T47D (cell line): ENCODE data around the gene HIVEP3.
A peak's percentile ranks its signal among the peaks of the same experiment; 100 is the strongest.

Experiments
- DNase-seq, 2 experiments: peaks; one replicate each; pipeline versions ENCODE4 v3.0.0 to v3.0.0-alpha.2; 2011 to 2012; ENCODE audit warnings: low read depth in 1 of 2, low spot score in 1 of 2
- JUND ChIP-seq: IDR thresholded peaks from 2 replicates; pipeline ENCODE4 v1.6.1; 2012; ENCODE audit warnings: low read depth
- in situ Hi-C: cut with HindIII; loops from 2 replicates; pipeline ENCODE4 v1.10.0; 2016; ENCODE audit warnings: low sequenced_read_pairs, low pct_unique_long_range_greater_than_20kb

The HIVEP3 gene

DNA sequence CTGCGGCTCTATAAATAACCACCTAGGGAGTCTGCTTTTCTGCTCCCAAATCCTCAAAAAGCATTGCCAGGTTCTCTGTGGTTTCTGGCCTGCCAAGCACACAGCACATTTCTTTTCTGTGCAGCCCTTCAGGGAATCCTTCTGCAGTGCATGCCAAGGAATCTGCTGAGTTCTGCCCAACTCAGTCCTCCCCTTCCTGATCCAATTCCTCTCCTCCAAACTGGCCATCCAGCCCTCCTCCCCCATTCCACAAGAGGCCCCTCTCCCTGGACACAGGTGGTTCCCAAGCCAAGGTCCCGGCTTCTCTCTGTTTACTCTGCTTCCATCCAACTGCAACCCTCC, 61.8 kb downstream of the HIVEP3 start:
- peak in 1 of 2 experiments; percentile 38 for DNase-seq
- no peak for TF ChIP-seq JUND
- in situ Hi-C loops, result no loop called here

DNA sequence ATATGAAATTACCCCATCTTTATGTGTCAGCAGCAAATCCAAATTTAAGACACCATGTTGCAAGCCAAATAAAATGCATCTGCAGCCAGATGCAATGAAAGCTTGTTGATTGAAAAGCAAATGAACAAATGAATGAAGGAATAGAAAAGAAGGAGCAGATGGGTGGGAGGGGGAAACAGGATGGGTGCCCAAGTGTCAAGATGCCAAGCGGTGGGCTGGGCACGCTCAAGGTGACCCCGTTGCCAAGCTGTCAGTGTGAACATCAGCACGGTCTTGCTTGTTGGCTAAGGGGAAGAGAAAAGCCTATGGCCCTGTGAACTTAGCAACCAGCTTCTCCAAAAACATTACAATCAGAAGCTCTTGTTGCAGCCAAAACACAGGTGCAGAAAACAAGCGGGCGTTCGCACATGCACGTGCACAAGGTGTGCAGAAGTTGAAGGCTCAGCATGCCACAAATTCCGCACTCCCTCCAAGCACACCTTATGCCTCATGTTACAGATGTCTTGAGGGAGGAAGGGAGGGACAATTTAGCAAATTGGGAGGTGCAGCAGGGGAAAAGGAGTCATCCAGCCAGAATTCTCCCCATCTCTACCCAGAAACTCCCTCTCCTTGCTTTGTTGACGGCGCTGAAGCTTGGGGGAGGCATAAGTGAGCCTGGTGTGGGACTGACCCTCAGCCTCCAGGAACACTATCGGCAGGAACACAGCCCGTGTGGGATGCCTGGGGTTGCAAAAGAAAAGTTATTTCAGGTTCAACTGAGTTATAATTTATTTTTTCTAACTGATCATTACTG, 62.4 kb downstream of the HIVEP3 start:
- DNase-seq, result no peak

DNA sequence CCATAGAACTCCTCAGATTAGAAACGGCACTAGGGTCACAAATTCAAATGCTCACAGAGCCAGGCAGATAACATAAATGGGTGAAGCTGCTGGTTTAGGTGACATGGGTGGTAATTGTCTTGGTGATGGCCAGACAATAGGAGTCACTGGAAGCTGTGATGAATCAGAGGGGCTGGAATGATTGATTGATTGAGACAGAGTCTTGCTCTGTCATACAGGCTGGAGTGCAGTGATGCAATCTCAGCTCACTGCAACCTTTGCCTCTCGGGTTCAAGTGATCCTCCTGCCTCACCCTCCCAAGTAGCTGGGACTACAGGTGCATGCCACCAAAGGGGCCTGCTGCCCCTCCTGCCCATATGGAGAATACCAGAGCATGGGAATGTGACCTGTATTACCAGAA, 63.0 kb downstream of the HIVEP3 start:
- TF ChIP-seq JUND, result no peak
- no peak for DNase-seq
- in situ Hi-C loops, result no loop called here

More for the DNA sequence above, 62.4 kb downstream of the HIVEP3 start:
- TF ChIP-seq JUND, result no peak
- in situ Hi-C loops, result no loop called here

DNA sequence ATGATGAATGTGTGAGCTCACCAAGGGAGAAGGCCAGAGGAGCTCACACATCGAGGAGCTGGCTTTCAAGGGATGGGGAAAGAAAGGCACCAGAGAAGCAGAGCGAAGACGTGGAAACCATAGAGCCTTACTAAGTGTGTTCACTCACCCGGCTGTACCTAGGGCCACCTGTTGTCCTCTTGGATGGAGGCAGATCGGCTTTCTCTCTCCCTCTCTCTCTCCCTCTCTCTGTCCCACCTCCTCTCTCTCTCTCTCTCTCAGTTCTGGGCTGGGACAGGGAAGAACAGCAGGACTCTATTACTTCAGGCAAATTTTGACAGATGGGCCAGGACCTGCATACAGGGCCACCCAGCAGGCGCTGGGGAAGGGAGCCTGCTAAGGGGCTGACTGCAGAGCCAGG, 64.8 kb downstream of the HIVEP3 start:
- in situ Hi-C loops, result no loop called here

DNA sequence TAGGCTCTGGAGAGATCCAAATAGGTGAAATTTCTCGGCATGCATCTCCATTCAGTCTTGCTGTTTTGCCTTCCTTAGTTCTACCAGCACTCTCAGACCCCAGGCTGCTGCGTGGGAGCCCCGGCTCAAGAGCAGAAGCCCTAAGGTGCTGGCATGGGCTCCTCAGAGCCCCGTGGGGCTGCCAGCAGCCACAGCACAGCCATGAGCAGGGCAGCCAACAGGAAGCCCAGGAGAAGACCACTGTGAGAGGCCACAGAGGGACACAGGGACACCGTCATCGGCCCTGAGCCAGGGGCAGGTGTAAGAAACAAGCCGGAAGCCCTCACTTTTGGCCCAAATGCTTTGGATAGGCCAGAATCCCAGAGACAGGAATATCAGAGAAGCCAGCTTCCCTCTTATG, 66.6 kb downstream of the HIVEP3 start:
- no peak for TF ChIP-seq JUND
- in situ Hi-C loops, result no loop called here
- DNase-seq, result no peak

More for the DNA sequence above, 64.8 kb downstream of the HIVEP3 start:
- TF ChIP-seq JUND, result no peak
- no peak for DNase-seq

DNA sequence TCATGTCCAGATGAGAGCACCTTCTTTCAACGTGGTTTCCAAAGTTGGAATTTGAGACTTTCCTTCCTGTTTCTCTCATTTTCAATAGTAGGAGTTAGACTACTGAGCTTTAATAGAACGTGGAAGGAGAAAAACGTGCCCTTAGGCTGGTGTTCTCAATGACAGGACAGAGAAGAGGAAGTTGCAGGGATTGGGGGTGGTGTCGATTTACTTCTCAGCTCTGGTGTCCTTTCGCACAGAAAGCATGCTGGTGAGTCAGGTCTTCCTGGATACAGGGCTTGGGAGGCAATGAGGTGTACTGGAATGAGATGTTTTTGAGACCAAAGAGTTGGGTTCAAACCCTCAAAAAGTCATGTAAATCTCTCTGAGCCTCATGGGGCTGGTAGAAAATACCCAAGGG, 67.1 kb downstream of the HIVEP3 start:
- no peak for TF ChIP-seq JUND
- in situ Hi-C loops, result no loop called here
- DNase-seq, result peak in 1 of 2 experiments; percentile 51

DNA sequence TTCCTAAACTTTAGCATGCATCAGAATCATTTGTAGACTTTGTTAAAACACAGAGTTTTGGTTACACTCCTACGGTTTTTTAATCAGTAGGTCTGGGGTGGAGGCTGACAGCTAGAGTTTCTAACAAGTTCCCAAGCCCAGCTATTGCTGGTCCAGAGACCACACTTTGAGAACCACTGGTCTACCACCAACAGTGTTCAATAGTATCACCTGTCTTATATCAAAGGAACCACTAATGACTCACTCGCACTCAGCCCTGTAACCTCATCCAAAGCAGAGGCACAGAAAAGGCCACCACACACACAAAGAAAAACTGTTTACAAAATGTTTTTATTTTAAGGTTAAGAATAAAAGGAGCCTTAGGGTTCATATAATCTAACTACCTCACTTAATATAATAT, 68.7 kb downstream of the HIVEP3 start:
- in situ Hi-C loops, result no loop called here

DNA sequence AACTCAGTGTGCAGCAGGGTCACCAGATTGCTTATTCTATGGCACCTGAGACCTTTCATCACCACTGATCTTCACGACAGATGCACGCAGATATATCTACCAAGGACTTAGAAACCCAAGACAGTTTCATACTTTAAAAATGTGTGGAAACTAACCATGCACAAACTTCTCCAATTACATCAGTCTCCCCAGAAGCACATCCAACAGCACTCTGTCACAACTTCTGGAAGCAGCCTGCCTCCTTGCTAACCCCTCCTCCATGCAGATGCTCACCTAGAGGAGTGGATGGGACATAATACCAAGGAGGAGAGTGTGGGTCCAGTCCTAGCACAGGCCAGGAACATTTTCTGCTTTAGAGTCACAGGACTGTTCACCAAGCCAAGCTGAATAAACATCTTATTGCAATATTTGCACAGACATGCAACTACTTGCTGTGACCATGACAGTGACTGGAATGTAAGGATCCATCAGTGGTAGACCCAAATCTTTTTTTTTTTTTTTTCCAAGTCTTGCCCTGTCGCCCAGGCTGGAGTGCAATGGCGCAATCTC, 69.4 kb downstream of the HIVEP3 start:
- in situ Hi-C loops, result no loop called here
- no peak for TF ChIP-seq JUND
- DNase-seq, result peak in 1 of 2 experiments; percentile 39

More for the DNA sequence above, 68.7 kb downstream of the HIVEP3 start:
- TF ChIP-seq JUND, result no peak
- DNase-seq, result no peak

DNA sequence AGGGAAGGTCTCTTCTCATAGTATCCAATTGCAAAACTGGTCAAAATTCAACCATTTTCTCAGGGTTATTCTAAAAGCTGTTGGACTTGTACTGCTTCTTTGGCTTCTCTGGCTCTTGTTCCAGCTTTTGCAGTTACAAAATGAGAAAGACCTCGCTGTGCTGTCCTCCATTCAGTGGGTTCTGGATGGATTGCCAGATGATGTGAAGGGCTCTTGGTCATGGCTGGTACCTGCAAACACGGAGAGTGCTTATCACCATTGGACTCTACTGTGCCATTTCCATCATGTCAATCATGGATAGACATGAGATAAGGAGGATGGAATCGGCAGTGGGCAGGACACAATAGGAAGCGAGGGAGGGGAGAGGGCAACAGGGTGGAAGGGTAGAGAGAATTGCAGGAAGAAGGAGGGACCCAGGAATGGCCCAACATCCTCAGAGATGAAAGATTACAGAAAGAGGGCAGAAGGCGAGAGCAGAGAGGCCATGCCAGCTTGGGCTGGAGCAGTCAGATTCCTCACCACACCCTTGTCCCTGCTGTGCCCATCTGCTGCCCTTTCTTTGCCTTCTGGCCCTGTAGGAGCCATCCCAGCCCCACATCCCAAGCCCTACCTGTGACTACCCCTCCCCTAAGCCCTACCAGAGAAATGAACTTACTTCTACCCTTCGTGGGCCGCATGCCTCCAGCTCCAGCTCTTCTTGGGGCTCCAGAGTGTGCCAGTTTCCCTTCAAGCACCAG, 70.3 kb downstream of the HIVEP3 start:
- in situ Hi-C loops, result no loop called here
- no peak for DNase-seq

DNA sequence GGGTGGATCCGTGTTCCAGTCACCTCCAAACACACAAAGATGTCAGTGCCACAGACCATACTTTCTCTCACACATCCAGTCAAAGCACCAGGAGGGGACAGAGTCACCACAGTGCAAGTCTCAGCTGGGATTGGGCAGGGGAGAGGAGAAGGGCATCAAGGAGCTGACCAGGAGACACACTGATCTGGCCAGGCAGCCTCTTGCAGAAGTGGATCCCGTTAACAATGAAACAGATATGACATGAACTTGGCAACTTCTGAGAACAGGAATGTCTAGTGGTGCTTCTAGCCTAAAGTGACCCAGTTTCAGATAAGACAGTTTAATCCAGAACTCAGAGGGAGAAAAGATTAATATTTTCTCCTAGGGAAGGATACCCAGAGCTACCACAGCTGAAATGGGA, 71.0 kb downstream of the HIVEP3 start:
- no peak for TF ChIP-seq JUND
- DNase-seq, result no peak
- in situ Hi-C loops, result no loop called here

More for the DNA sequence above, 70.3 kb downstream of the HIVEP3 start:
- TF ChIP-seq JUND, result no peak

DNA sequence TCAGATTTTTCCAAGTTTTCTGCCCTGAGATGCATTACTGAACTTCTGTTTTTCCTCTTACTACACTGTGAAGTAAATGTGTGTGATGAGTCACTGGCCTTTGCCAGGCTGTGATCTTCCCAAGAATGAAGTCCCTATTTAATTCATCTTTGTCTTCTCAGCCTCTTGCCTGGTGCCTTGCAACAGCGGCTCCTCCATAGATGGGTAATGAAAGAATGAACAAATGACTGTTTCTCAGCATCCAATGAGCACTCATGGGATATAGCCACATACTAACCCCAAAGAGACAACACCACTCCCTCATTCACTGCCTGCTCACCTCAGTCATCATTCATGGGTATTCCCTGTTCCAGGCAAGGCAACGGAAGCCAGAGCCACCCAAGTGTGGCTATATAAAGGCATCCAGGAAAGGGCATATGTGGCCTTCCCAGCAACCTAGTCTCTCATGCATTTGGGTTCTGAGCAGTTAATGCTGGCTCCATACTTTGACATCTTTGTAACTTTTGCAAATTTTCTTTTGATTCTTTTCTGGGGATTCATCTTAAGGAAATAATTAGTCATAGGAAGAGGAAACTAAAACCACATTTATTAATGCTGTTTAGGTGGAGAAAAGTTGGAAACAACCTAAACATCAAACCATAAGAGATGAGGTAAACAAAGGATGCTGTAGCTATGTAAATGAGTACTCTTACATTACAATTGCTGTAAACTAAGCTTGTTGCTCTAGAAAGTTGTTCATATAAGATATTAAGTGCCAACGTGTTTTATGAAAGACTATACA, 71.9 kb downstream of the HIVEP3 start:
- no peak for DNase-seq
- in situ Hi-C loops, result no loop called here
- no peak for TF ChIP-seq JUND

DNA sequence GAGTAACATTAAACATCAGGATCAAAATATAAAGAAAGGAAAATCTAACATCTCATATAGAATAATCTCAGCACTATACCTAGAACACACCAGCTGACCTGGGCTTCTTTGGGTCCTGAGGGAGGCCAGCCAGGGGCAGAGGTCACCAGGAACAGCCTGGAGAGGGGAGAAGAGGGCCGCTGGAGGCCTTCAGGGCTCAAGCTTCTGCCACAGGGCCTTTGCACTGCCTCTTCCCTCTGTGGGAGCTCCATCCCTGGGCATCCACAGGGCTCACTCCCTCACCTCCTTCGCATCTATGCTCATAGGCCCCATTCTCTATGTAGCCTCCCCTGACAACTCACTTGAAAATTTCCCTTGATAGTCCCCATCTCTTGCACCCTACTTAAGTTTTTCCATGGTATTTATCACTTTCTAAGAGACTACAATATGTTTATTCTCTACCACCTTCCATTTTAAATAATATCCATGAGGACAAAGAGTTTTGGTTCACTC, 73.9 kb downstream of the HIVEP3 start:
- no peak for TF ChIP-seq JUND
- DNase-seq, result no peak
- in situ Hi-C loops, result no loop called here
